ENCODE results near the gene PROCR. TPM values are rescaled to one million over a fixed set of nuclear protein-coding genes. Genes with fewer than 3 reads are reported as not detected.
A peak's percentile ranks its signal among the peaks of the same experiment; 100 is the strongest.

PROCR gene
- total and polyA plus RNA-seq, 9 of the 15 experiments (the other 6 are each of a cell fraction or from before 2014, with no cell fraction given), result 1.6 to 7.1 (median 4.0) TPM

DNA sequence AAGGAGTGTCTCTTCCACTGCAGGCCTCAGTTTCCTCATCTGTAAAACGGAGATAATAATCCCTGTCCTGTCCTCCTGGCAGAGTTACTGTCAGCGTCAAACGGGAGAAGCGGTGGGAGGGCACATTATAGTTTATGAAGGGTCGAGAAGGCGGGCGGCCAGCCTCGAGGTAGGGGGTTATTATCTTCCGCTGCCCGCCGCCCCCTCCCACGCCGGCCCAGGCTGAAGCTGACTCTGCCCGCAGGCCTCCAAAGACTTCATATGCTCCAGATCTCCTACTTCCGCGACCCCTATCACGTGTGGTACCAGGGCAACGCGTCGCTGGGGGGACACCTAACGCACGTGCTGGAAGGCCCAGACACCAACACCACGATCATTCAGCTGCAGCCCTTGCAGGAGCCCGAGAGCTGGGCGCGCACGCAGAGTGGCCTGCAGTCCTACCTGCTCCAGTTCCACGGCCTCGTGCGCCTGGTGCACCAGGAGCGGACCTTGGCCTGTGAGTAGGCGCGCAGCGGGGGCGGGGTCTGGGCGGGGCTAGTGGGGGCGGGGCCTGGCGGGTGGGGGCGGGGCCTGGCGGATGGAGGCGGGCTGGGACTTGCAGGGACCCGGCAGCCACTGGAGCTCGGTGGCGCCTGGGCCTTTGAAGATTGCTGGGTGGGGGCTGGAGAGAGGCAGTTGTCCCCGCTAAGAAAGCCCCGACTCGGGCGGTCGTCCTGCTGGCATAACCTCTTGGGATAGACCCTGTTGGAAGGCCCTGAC is 2.8 kb downstream of the PROCR start (continued):
- TF ChIP-seq, protein P1, sequence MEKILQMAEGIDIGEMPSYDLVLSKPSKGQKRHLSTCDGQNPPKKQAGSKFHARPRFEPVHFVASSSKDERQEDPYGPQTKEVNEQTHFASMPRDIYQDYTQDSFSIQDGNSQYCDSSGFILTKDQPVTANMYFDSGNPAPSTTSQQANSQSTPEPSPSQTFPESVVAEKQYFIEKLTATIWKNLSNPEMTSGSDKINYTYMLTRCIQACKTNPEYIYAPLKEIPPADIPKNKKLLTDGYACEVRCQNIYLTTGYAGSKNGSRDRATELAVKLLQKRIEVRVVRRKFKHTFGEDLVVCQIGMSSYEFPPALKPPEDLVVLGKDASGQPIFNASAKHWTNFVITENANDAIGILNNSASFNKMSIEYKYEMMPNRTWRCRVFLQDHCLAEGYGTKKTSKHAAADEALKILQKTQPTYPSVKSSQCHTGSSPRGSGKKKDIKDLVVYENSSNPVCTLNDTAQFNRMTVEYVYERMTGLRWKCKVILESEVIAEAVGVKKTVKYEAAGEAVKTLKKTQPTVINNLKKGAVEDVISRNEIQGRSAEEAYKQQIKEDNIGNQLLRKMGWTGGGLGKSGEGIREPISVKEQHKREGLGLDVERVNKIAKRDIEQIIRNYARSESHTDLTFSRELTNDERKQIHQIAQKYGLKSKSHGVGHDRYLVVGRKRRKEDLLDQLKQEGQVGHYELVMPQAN (IDR thresholded peaks at IDR 0.05; ENCODE audit: borderline replicate concordance), result peak; percentile 48; the same call in 1 of the 2 replicates
- TF ChIP-seq MECOM (CRISPR knock-in tag; IDR thresholded peaks at IDR 0.05), result peak; percentile 47; the same call in 1 of the 2 replicates
- TF ChIP-seq SOX6 (IDR thresholded peaks at IDR 0.05), result no peak
- no peak for TF ChIP-seq STAT5A (IDR thresholded peaks at IDR 0.05; ENCODE audit: borderline replicate concordance, low read length)
- TF ChIP-seq, protein P2, sequence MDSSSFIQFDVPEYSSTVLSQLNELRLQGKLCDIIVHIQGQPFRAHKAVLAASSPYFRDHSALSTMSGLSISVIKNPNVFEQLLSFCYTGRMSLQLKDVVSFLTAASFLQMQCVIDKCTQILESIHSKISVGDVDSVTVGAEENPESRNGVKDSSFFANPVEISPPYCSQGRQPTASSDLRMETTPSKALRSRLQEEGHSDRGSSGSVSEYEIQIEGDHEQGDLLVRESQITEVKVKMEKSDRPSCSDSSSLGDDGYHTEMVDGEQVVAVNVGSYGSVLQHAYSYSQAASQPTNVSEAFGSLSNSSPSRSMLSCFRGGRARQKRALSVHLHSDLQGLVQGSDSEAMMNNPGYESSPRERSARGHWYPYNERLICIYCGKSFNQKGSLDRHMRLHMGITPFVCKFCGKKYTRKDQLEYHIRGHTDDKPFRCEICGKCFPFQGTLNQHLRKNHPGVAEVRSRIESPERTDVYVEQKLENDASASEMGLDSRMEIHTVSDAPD (CRISPR knock-in tag; IDR thresholded peaks at IDR 0.05), result no peak
- TF ChIP-seq ZNF668 (CRISPR knock-in tag; IDR thresholded peaks at IDR 0.05), result no peak
- TF ChIP-seq ZNF384 (IDR thresholded peaks at IDR 0.05; ENCODE audit: low read depth, low read length), result no peak
- 0 out of 2 replicates have a peak, but pooled peaks have one; percentile 21 for TF ChIP-seq ZNF24 (IDR thresholded peaks at IDR 0.05)
- TF ChIP-seq ASH1L (IDR thresholded peaks at IDR 0.05; ENCODE audit: borderline replicate concordance, low read depth, partially characterized antibody), result no peak
- TF ChIP-seq LARP7 (IDR thresholded peaks at IDR 0.05), result no peak
- peak; percentile 54 for TF ChIP-seq CREM (IDR thresholded peaks at IDR 0.05; ENCODE audit: low read depth)
- no peak for TF ChIP-seq LEF1 (IDR thresholded peaks at IDR 0.05)
- TF ChIP-seq, protein P3, sequence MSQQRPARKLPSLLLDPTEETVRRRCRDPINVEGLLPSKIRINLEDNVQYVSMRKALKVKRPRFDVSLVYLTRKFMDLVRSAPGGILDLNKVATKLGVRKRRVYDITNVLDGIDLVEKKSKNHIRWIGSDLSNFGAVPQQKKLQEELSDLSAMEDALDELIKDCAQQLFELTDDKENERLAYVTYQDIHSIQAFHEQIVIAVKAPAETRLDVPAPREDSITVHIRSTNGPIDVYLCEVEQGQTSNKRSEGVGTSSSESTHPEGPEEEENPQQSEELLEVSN (IDR thresholded peaks at IDR 0.05; ENCODE audit: borderline replicate concordance in 1 of 2, extremely low read depth in 1 of 2, insufficient read depth in 1 of 2, insufficient read length in 1 of 2, low read depth in 1 of 2, low read length in 1 of 2, poor library complexity in 1 of 2, severe bottlenecking in 1 of 2), result peak; percentile 87 to 88
- TF ChIP-seq, protein P4, sequence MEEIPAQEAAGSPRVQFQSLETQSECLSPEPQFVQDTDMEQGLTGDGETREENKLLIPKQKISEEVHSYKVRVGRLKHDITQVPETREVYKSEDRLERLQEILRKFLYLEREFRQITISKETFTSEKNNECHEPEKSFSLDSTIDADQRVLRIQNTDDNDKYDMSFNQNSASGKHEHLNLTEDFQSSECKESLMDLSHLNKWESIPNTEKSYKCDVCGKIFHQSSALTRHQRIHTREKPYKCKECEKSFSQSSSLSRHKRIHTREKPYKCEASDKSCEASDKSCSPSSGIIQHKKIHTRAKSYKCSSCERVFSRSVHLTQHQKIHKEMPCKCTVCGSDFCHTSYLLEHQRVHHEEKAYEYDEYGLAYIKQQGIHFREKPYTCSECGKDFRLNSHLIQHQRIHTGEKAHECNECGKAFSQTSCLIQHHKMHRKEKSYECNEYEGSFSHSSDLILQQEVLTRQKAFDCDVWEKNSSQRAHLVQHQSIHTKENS (CRISPR knock-in tag; IDR thresholded peaks at IDR 0.05), result no peak
- TF ChIP-seq MCM7 (IDR thresholded peaks at IDR 0.05), result no peak
- no peak for TF ChIP-seq MXI1 (IDR thresholded peaks at IDR 0.05; ENCODE audit: low read depth, low read length)
- no peak for TF ChIP-seq YBX1 (IDR thresholded peaks at IDR 0.05)
- TF ChIP-seq NFIC (IDR thresholded peaks at IDR 0.05), result 0 out of 2 replicates have a peak, but pooled peaks have one; percentile 12
- TF ChIP-seq ERF (CRISPR knock-in tag; IDR thresholded peaks at IDR 0.05), result no peak
- TF ChIP-seq, protein P5, sequence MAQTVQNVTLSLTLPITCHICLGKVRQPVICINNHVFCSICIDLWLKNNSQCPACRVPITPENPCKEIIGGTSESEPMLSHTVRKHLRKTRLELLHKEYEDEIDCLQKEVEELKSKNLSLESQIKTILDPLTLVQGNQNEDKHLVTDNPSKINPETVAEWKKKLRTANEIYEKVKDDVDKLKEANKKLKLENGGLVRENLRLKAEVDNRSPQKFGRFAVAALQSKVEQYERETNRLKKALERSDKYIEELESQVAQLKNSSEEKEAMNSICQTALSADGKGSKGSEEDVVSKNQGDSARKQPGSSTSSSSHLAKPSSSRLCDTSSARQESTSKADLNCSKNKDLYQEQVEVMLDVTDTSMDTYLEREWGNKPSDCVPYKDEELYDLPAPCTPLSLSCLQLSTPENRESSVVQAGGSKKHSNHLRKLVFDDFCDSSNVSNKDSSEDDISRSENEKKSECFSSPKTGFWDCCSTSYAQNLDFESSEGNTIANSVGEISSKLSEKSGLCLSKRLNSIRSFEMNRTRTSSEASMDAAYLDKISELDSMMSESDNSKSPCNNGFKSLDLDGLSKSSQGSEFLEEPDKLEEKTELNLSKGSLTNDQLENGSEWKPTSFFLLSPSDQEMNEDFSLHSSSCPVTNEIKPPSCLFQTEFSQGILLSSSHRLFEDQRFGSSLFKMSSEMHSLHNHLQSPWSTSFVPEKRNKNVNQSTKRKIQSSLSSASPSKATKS (CRISPR knock-in tag; IDR thresholded peaks at IDR 0.05), result no peak
- no peak for TF ChIP-seq JUN (IDR thresholded peaks at IDR 0.05; ENCODE audit: borderline replicate concordance, low read depth, low read length)
- TF ChIP-seq JUN (CRISPR knock-in tag; IDR thresholded peaks at IDR 0.05; ENCODE audit: borderline replicate concordance), result 0 out of 2 replicates have a peak, but pooled peaks have one; percentile 19
